GM21529 (cell line): Measurements from ENCODE around the gene TMEM63A.
"Not testable (repeated sequence)": the region's sequence is repeated elsewhere in the genome, so short reads cannot be mapped to it uniquely, and the experiment has no call there.

ENCODE experiments used
- ATAC-seq: cut with Tn5 transposase; IDR thresholded peaks from one replicate; pipeline ENCODE4 v1.9.1; 2021; ENCODE audit not compliant: unreplicated experiment

TMEM63A gene

GRCh38 chr1:225823811-225824261, 58.3 kb downstream of the TMEM63A start:
- no peak for ATAC-seq

- no peak for ATAC-seq
Observed at GRCh38 chr1:225822655-225823403, 59.4 kb downstream of the TMEM63A start.

GRCh38 chr1:225820522-225821120, 61.6 kb downstream of the TMEM63A start:
- ATAC-seq = no peak

- no peak for ATAC-seq
Observed at GRCh38 chr1:225819346-225820192, 62.6 kb downstream of the TMEM63A start.

GRCh38 chr1:225818229-225818628, 64.0 kb downstream of the TMEM63A start:
- ATAC-seq = no peak

- ATAC-seq = no peak
Observed at GRCh38 chr1:225817611-225818061, 64.5 kb downstream of the TMEM63A start.

GRCh38 chr1:225816643-225817538, 65.3 kb downstream of the TMEM63A start:
- no peak for ATAC-seq

GRCh38 chr1:225815526-225816178, 66.5 kb downstream of the TMEM63A start:
- no peak for ATAC-seq

GRCh38 chr1:225815090-225815489, 67.1 kb downstream of the TMEM63A start:
- not testable (repeated sequence) for ATAC-seq

GRCh38 chr1:225814381-225814780, 67.8 kb downstream of the TMEM63A start:
- ATAC-seq = no peak

- ATAC-seq = no peak
Observed at GRCh38 chr1:225813214-225813964, 68.8 kb downstream of the TMEM63A start.

- ATAC-seq = no peak
Observed at GRCh38 chr1:225812488-225813213, 69.5 kb downstream of the TMEM63A start.

- ATAC-seq = no peak
Observed at GRCh38 chr1:225811622-225812487, 70.3 kb downstream of the TMEM63A start.

- not testable (repeated sequence) for ATAC-seq
Observed at GRCh38 chr1:225810579-225811538, 71.3 kb downstream of the TMEM63A start.

GRCh38 chr1:225809842-225810578, 72.2 kb downstream of the TMEM63A start, which contains the start of gene EPHX1:
TSS of gene EPHX1 (plus strand) at chr1:225810124. CDS start at chr1:225828730, 18,606 bp downstream.
- peak; percentile 97 for ATAC-seq

- no peak for ATAC-seq
Observed at GRCh38 chr1:225808136-225808535, 74.0 kb downstream of the TMEM63A start.
